IPS-15b (cell line): ENCODE results near the gene LKAAEAR1.

Experiments used
- H3K27me3 ChIP-seq: one replicate; pipeline ENCODE4 v1.6.1; 2013; ENCODE audit warnings: low read length; ENCODE audit not compliant: control insufficient read depth, insufficient read depth
- H3K36me3 ChIP-seq: one replicate; pipeline ENCODE4 v1.6.1; 2013; ENCODE audit warnings: low read length; ENCODE audit not compliant: control insufficient read depth, insufficient read depth
- H3K4me1 ChIP-seq: one replicate; pipeline ENCODE4 v1.6.1; 2013; ENCODE audit warnings: mild to moderate bottlenecking, low read length; ENCODE audit not compliant: control insufficient read depth, insufficient read depth
- H3K4me3 ChIP-seq: one replicate; pipeline ENCODE4 v1.5.1; 2013; ENCODE audit warnings: low read depth, low read length
- H3K9ac ChIP-seq: one replicate; pipeline ENCODE4 v1.6.1; 2013; ENCODE audit warnings: low read depth, mild to moderate bottlenecking, low read length
- H3K9me3 ChIP-seq: one replicate; pipeline ENCODE4 v1.6.1; 2013; ENCODE audit warnings: mild to moderate bottlenecking, low read length; ENCODE audit not compliant: control insufficient read depth, insufficient read depth

The LKAAEAR1 gene

GRCh38 chr20:64073476-64074183 lies 10.6 kb downstream of the LKAAEAR1 start:
- Histone ChIP-seq H3K4me1 (no peaks in the 10 kb centered on the region), H3K9ac (no peak overlapping the region), H3K4me3 (no peak overlapping the region), H3K27me3 (no peaks in the 10 kb centered on the region), H3K9me3 (no peaks in the 10 kb centered on the region), H3K36me3 (peaks cover 18% of the 10 kb centered on the region)

DNA sequence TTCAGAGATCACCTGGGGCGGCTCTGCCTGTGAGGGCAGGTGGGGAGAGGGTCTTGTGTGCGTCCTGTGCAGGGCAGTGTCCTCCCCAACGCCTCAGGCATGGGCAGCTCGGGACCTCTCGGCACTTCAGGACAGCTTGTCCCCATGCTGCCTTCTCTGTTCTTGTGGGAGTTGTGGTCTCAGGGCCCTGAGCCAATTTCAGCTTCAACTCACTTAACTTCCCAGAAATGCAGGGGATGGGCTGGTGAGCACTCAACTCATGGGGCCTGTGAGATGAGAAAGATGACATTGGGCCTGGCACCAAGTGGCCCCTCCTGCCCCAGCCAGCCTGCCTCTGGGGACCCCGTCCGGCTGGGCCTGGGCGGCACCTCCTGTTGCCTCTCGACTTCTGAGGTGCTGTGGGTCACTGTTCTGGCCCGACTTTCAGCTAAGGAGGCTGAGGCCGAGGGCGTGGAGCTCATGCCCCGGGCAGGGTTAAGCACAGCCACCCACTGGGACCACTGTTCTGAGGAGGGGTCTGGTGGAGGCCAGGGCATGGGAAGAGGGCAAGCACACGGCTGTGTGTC lies 11.6 kb downstream of the LKAAEAR1 start:
- H3K27me3 ChIP-seq: no peaks in the 10 kb centered on the region
- no peaks in the 10 kb centered on the region for H3K9me3 ChIP-seq
- peaks cover 2% of the 10 kb centered on the region for H3K4me1 ChIP-seq
- H3K9ac ChIP-seq: no peak overlapping the region
- no peak overlapping the region for H3K4me3 ChIP-seq
- H3K36me3 ChIP-seq: peaks cover 21% of the 10 kb centered on the region

DNA sequence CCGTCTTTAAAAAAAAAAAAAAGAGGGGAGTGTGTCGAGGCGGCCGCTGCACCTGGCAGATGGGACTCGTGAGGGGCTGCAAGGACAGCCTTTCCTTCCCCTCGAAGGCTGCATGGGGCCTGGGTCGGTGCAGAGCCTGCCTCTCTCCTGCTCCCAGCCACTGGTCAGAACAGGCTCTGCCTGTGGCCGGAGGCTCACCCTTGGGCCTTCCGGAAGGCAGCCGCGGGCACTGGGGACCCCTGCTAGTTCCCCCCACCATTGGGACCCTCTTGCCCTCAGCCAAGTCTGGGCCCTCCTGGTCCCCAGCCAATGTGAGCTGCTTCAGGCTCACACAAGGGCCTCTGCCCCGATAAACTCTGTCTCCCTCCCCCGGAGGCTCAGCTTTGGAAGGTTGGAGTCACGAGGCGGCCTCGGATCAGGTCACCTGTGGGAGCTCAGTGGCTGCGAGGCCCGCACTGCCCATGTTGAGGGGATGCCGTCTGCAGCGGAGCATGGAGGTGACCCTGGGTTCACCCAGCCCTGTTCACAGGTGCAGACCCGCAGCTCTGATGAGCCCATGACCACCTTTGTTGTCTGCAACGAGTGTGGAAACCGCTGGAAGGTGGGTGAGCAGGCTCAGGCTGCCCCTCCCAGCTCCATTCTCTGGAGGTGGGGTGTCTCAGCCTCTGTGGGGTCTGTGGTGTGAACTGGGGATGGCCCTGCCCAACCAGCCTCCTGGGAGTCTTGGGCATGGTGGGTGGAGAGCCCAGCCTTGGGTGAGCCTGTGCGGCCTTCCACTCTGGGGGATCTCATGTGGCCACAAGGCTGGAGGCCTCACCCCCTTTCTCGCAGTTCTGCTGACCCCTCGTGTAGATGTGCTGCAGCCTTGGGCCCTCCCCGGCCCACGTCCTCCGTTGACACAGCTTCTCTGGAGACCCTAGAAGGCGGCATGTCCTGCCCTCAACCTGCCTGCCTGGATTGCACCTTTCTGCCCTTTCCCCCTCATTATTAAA lies 12.6 kb downstream of the LKAAEAR1 start:
- Histone ChIP-seq H3K4me1 (peaks cover 2% of the 10 kb centered on the region), H3K9ac (no peak overlapping the region), H3K9me3 (no peaks in the 10 kb centered on the region), H3K4me3 (no peak overlapping the region), H3K36me3 (peaks cover 21% of the 10 kb centered on the region), H3K27me3 (no peaks in the 10 kb centered on the region)

DNA sequence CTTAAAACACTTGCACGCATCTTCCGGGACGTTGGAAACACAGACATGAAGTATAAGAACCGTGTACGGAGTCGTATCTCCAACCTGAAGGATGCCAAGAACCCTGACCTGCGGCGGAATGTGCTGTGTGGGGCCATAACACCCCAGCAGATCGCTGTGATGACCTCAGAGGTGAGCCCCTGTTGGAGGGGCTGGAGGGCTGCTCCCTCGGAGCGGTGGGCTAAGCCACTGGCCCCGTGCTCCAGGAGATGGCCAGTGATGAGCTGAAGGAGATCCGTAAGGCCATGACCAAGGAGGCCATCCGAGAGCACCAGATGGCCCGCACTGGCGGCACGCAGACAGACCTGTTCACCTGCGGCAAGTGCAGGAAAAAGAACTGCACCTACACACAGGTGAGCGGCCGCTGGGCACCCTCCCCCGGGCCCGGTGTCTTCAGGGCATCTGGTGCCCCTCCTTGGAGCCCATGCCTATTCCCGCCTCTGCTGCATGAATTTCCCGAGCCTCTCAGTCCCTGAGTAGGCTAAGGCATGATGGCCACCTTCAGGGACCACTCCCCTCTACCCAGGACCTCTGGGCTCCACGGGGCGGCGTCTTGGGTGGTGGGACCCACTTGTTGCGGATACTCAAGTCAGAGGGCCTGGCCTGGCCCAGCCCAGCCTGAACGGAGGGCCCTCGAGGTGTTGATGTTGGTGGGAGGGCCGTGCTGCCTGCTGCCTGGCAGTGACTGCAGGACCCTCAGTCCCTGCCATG lies 13.8 kb downstream of the LKAAEAR1 start:
- H3K36me3 ChIP-seq: peaks cover 21% of the 10 kb centered on the region
- H3K4me1 ChIP-seq: peaks cover 2% of the 10 kb centered on the region
- no peak overlapping the region for H3K9ac ChIP-seq
- no peaks in the 10 kb centered on the region for H3K27me3 ChIP-seq
- H3K4me3 ChIP-seq: no peak overlapping the region
- no peaks in the 10 kb centered on the region for H3K9me3 ChIP-seq

- Histone ChIP-seq H3K4me1 (peaks cover 2% of the 10 kb centered on the region), H3K27me3 (no peaks in the 10 kb centered on the region), H3K4me3 (no peak overlapping the region), H3K36me3 (peaks cover 21% of the 10 kb centered on the region), H3K9ac (no peak overlapping the region), H3K9me3 (no peaks in the 10 kb centered on the region)
These were observed 14.5 kb downstream of the LKAAEAR1 start for GRCh38 chr20:64069614-64070243.

DNA sequence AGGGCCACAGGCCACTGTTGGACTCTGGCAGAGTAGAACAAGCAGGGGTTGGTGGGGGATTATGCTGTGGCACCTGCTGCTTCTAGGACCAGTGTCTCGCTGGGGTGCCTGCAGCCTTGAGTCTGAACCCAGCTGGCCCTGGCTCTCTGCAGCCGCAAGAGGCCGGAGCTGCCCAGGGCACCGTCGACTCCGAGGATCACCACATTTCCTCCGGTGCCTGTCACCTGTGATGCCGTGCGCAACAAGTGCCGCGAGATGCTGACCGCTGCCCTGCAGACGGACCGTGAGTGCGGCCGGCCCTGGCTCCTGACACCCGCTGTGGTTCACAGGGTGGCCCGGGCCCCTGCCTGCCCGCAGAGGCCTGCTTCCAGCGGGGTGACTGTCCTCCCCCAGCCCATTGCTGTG lies 15.0 kb downstream of the LKAAEAR1 start:
- H3K9me3 ChIP-seq: no peaks in the 10 kb centered on the region
- H3K4me1 ChIP-seq: peaks cover 2% of the 10 kb centered on the region
- no peak overlapping the region for H3K9ac ChIP-seq
- H3K36me3 ChIP-seq: peaks cover 20% of the 10 kb centered on the region
- H3K4me3 ChIP-seq: no peak overlapping the region
- H3K27me3 ChIP-seq: no peaks in the 10 kb centered on the region

- Histone ChIP-seq H3K9ac (no peak overlapping the region), H3K36me3 (peaks cover 14% of the 10 kb centered on the region), H3K27me3 (no peaks in the 10 kb centered on the region), H3K4me1 (peaks cover 2% of the 10 kb centered on the region), H3K4me3 (no peak overlapping the region), H3K9me3 (no peaks in the 10 kb centered on the region)
These were observed 15.6 kb downstream of the LKAAEAR1 start for GRCh38 chr20:64068386-64069208.

- Histone ChIP-seq H3K9ac (no peak overlapping the region), H3K4me3 (no peak overlapping the region), H3K36me3 (peaks cover 10% of the 10 kb centered on the region), H3K9me3 (no peaks in the 10 kb centered on the region), H3K4me1 (peaks cover 2% of the 10 kb centered on the region), H3K27me3 (no peaks in the 10 kb centered on the region)
These were observed 16.4 kb downstream of the LKAAEAR1 start for GRCh38 chr20:64067733-64068307.

- H3K9ac ChIP-seq: no peak overlapping the region
- no peak overlapping the region for H3K4me3 ChIP-seq
- H3K27me3 ChIP-seq: no peaks in the 10 kb centered on the region
- H3K4me1 ChIP-seq: peaks cover 2% of the 10 kb centered on the region
- H3K9me3 ChIP-seq: no peaks in the 10 kb centered on the region
- H3K36me3 ChIP-seq: peaks cover 9% of the 10 kb centered on the region
These were observed 17.1 kb downstream of the LKAAEAR1 start for GRCh38 chr20:64067005-64067632.

GRCh38 chr20:64065974-64066343 lies 18.2 kb downstream of the LKAAEAR1 start:
- Histone ChIP-seq H3K4me3 (no peak overlapping the region), H3K27me3 (no peaks in the 10 kb centered on the region), H3K36me3 (peaks cover 6% of the 10 kb centered on the region), H3K4me1 (peaks cover 2% of the 10 kb centered on the region), H3K9me3 (no peaks in the 10 kb centered on the region), H3K9ac (no peak overlapping the region)
